ENCODE data around the gene STEAP2. TPM values are rescaled to one million over a fixed set of nuclear protein-coding genes. Genes with fewer than 3 reads are reported as not detected.

The STEAP2 gene
- total RNA-seq, 1 donor from 2014 or later: 2.3 TPM

GRCh38 chr7:90222811-90223725, 11.5 kb downstream of the STEAP2 start:
- DNase-seq (ENCODE audit: low read depth) (peak; percentile 49), FAIRE-seq (no peak)
- Mint-ChIP-seq H3K27ac (ENCODE audit: unreplicated experiment) (no peak overlapping the region), H3K9me3 (ENCODE audit: unreplicated experiment) (no peaks in the 10 kb centered on the region), H3K4me1 (ENCODE audit: low read depth, unreplicated experiment) (no peaks in the 10 kb centered on the region), H3K36me3 (ENCODE audit: low read depth, unreplicated experiment) (no peaks in the 10 kb centered on the region), H3K4me3 (ENCODE audit: unreplicated experiment) (no peak overlapping the region), H3K27me3 (ENCODE audit: low read depth, unreplicated experiment) (no peaks in the 10 kb centered on the region)
- H3K27ac ChIP-seq (ENCODE audit: low read depth, low read length): no peak overlapping the region
- H3K4me3 ChIP-seq (ENCODE audit: insufficient read depth, low read depth, low read length): no peak overlapping the region
- no peak overlapping the region for H3K4me2 ChIP-seq (ENCODE audit: low read length)
- H3K27me3 ChIP-seq (ENCODE audit: insufficient read depth, low read length): no peaks in the 10 kb centered on the region
- no peaks in the 10 kb centered on the region for H4K20me1 ChIP-seq (ENCODE audit: insufficient read depth, low read length)
- no peaks in the 10 kb centered on the region for H3K36me3 ChIP-seq (ENCODE audit: insufficient read depth, low read length)
- H3K9ac ChIP-seq (ENCODE audit: low read length): no peak overlapping the region
- TF ChIP-seq CTCF (IDR thresholded peaks at IDR 0.05; ENCODE audit: insufficient read depth, low read depth, low read length) (no peak), EZH2 (IDR thresholded peaks at IDR 0.05; ENCODE audit: insufficient read depth, low read length) (no peak)
- H2AFZ ChIP-seq (ENCODE audit: low read depth, low read length): no peak overlapping the region
- no peaks in the 10 kb centered on the region for H3K4me1 ChIP-seq (ENCODE audit: insufficient read depth, low read length)
- H3K79me2 ChIP-seq (ENCODE audit: insufficient read depth, low read length): no peaks in the 10 kb centered on the region
- no peaks in the 10 kb centered on the region for H3K9me3 ChIP-seq (ENCODE audit: insufficient read depth, low read depth, low read length)

- H4K20me1 ChIP-seq (ENCODE audit: insufficient read depth, low read length): no peaks in the 10 kb centered on the region
- Mint-ChIP-seq H3K4me1 (ENCODE audit: low read depth, unreplicated experiment) (no peaks in the 10 kb centered on the region), H3K27ac (ENCODE audit: unreplicated experiment) (no peak overlapping the region), H3K4me3 (ENCODE audit: unreplicated experiment) (no peak overlapping the region), H3K27me3 (ENCODE audit: low read depth, unreplicated experiment) (no peaks in the 10 kb centered on the region), H3K9me3 (ENCODE audit: unreplicated experiment) (no peaks in the 10 kb centered on the region), H3K36me3 (ENCODE audit: low read depth, unreplicated experiment) (no peaks in the 10 kb centered on the region)
- FAIRE-seq (no peak), DNase-seq (ENCODE audit: low read depth) (no peak)
- no peak overlapping the region for H3K27ac ChIP-seq (ENCODE audit: low read depth, low read length)
- H3K36me3 ChIP-seq (ENCODE audit: insufficient read depth, low read length): no peaks in the 10 kb centered on the region
- no peaks in the 10 kb centered on the region for H3K79me2 ChIP-seq (ENCODE audit: insufficient read depth, low read length)
- H2AFZ ChIP-seq (ENCODE audit: low read depth, low read length): no peak overlapping the region
- no peaks in the 10 kb centered on the region for H3K4me1 ChIP-seq (ENCODE audit: insufficient read depth, low read length)
- H3K9ac ChIP-seq (ENCODE audit: low read length): no peak overlapping the region
- H3K4me2 ChIP-seq (ENCODE audit: low read length): no peak overlapping the region
- no peak for TF ChIP-seq EZH2 (IDR thresholded peaks at IDR 0.05; ENCODE audit: insufficient read depth, low read length)
- no peak for TF ChIP-seq CTCF (IDR thresholded peaks at IDR 0.05; ENCODE audit: insufficient read depth, low read depth, low read length)
- H3K9me3 ChIP-seq (ENCODE audit: insufficient read depth, low read depth, low read length): no peaks in the 10 kb centered on the region
- no peaks in the 10 kb centered on the region for H3K27me3 ChIP-seq (ENCODE audit: insufficient read depth, low read length)
- H3K4me3 ChIP-seq (ENCODE audit: insufficient read depth, low read depth, low read length): no peak overlapping the region
Measured at GRCh38 chr7:90224195-90224594, 12.7 kb downstream of the STEAP2 start.

- no peak overlapping the region for H2AFZ ChIP-seq (ENCODE audit: low read depth, low read length)
- H3K4me1 ChIP-seq (ENCODE audit: insufficient read depth, low read length): no peaks in the 10 kb centered on the region
- FAIRE-seq: no peak
- no peaks in the 10 kb centered on the region for H4K20me1 ChIP-seq (ENCODE audit: insufficient read depth, low read length)
- no peaks in the 10 kb centered on the region for H3K36me3 ChIP-seq (ENCODE audit: insufficient read depth, low read length)
- no peaks in the 10 kb centered on the region for H3K9me3 Mint-ChIP-seq (ENCODE audit: unreplicated experiment)
- DNase-seq (ENCODE audit: low read depth): no peak
- H3K27me3 Mint-ChIP-seq (ENCODE audit: low read depth, unreplicated experiment): no peaks in the 10 kb centered on the region
- TF ChIP-seq CTCF (IDR thresholded peaks at IDR 0.05; ENCODE audit: insufficient read depth, low read depth, low read length) (no peak), EZH2 (IDR thresholded peaks at IDR 0.05; ENCODE audit: insufficient read depth, low read length) (no peak)
- no peaks in the 10 kb centered on the region for H3K27me3 ChIP-seq (ENCODE audit: insufficient read depth, low read length)
- no peaks in the 10 kb centered on the region for H3K36me3 Mint-ChIP-seq (ENCODE audit: low read depth, unreplicated experiment)
- no peak overlapping the region for H3K4me3 Mint-ChIP-seq (ENCODE audit: unreplicated experiment)
- no peak overlapping the region for H3K9ac ChIP-seq (ENCODE audit: low read length)
- no peak overlapping the region for H3K4me2 ChIP-seq (ENCODE audit: low read length)
- H3K4me3 ChIP-seq (ENCODE audit: insufficient read depth, low read depth, low read length): no peak overlapping the region
- no peaks in the 10 kb centered on the region for H3K4me1 Mint-ChIP-seq (ENCODE audit: low read depth, unreplicated experiment)
- no peaks in the 10 kb centered on the region for H3K79me2 ChIP-seq (ENCODE audit: insufficient read depth, low read length)
- H3K27ac ChIP-seq (ENCODE audit: low read depth, low read length): no peak overlapping the region
- H3K9me3 ChIP-seq (ENCODE audit: insufficient read depth, low read depth, low read length): no peaks in the 10 kb centered on the region
- no peak overlapping the region for H3K27ac Mint-ChIP-seq (ENCODE audit: unreplicated experiment)
Measured at GRCh38 chr7:90225181-90225580, 13.6 kb downstream of the STEAP2 start.
